Gastroesophageal sphincter (tissue), 4 donors: Measurements from ENCODE around the gene DNAJC4. TPM values are rescaled to one million over a fixed set of nuclear protein-coding genes. Genes with fewer than 3 reads are reported as not detected.

ENCODE experiments used
- ATAC-seq: fragments of 150-250 bp; one replicate; pipeline ENCODE4 v1.9.1; 2016; ENCODE audit warnings: mild to moderate bottlenecking, moderate library complexity
- H3K27ac ChIP-seq, 4 donors: fragments of 200-600 bp; sonication (generic) in 3 of 4; 1 replicate in 3 of 4; 2 replicates in 1 of 4; pipeline ENCODE4 v1.5.1; 2016 to 2019
- H3K27me3 ChIP-seq: fragments of 200-600 bp; sonication (generic); one replicate; pipeline ENCODE4 v1.5.1; 2019
- H3K36me3 ChIP-seq, 2 donors: fragments of 200-600 bp; sonication (generic); one replicate each; pipeline ENCODE4 v1.5.1; 2019; ENCODE audit warnings: control low read depth in 1 of 2
- H3K4me1 ChIP-seq, 3 donors: fragments of 200-600 bp; sonication (generic); 1 replicate in 2 of 3; 2 replicates in 1 of 3; pipeline ENCODE4 v1.5.1; 2016 to 2019; ENCODE audit warnings: control low read depth in 2 of 3
- H3K4me3 ChIP-seq, 2 donors: fragments of 200-600 bp; sonication (generic); one replicate each; pipeline ENCODE4 v1.5.1; 2019; ENCODE audit warnings: mild to moderate bottlenecking in 1 of 2, moderate library complexity in 1 of 2
- H3K9me3 ChIP-seq, 3 donors: fragments of 200-600 bp; sonication (generic); one replicate each; pipeline ENCODE4 v1.5.1; 2017 to 2019; ENCODE audit warnings: control low read depth in 2 of 3
- CTCF ChIP-seq, 4 experiments: fragments of 200-600 bp in 2 of 4; fragments of 450-650 bp in 2 of 4; sonication (generic) in 1 of 4; IDR thresholded peaks; one replicate each; pipeline ENCODE4 v1.5.1; 2017 to 2019; ENCODE audit warnings: antibody characterized with exemption in 4 of 4, mild to moderate bottlenecking in 2 of 4, moderate library complexity in 2 of 4
- EP300 ChIP-seq: sonication (generic); formaldehyde crosslinking; IDR thresholded peaks from one replicate; pipeline ENCODE4 v1.6.1; 2017; ENCODE audit warnings: antibody characterized with exemption, mild to moderate bottlenecking
- POLR2A ChIP-seq, 2 donors: fragments of 450-650 bp; IDR thresholded peaks; one replicate each; pipeline ENCODE4 v1.6.1; 2017; ENCODE audit warnings: antibody characterized with exemption in 2 of 2, mild to moderate bottlenecking in 2 of 2, moderate library complexity in 1 of 2
- POLR2AphosphoS5 ChIP-seq: sonication (generic); formaldehyde crosslinking; IDR thresholded peaks from one replicate; pipeline ENCODE4 v1.6.1; 2017; ENCODE audit warnings: antibody characterized with exemption
- WGBS, 2 donors: methylation state at CpG; one replicate each; pipeline ENCODE4 v1.1.5; 2018; ENCODE audit warnings: low coverage in 1 of 2; 5-methylcytosine and 5-hydroxymethylcytosine counted together
- total RNA-seq, 4 donors: library from RNA; depleted of rRNA; stranded (reverse); fragments of >200 nt; gene quantifications; one replicate each; pipeline ENCODE4 v1.1.0, GENCODE V29; 2016

The DNAJC4 gene
- total RNA-seq, 4 donors from 2014 or later: 7.1 to 33.5 (median 28.9) TPM

- H3K36me3 ChIP-seq: peaks cover 0 to 34% of the 10 kb centered on the region in 2 donors
- H3K27me3 ChIP-seq: no peaks in the 10 kb centered on the region
- peaks cover 3 to 68% (median 26%) of the 10 kb centered on the region in 3 donors for H3K4me1 ChIP-seq
- peak within 1 kb of the TSS; percentile 39 to 96 (median 96) for H3K27ac ChIP-seq
- WGBS, 2 donors: 3% methylated on average over 5 of the region's 62 CpGs; no CpG with 5 or more reads in 1 of the 2 donors
- H3K9me3 ChIP-seq: no peaks in the 10 kb centered on the region
- TF ChIP-seq CTCF (IDR thresholded peaks at IDR 0.05) (no peak), POLR2A (IDR thresholded peaks at IDR 0.05) (peak; percentile 25 to 43), EP300 (no peak), POLR2AphosphoS5 (peak; percentile 40)
- peak; percentile 83 for ATAC-seq
- peak within 1 kb of the TSS; percentile 61 to 65 for H3K4me3 ChIP-seq
These were observed 3.7 kb downstream of the DNAJC4 start, which contains the start of gene VEGFB for GRCh38 chr11:64233913-64234586. TSS of gene VEGFB (plus strand) at chr11:64234584. CDS start at chr11:64234834, 250 bp downstream.

- Histone ChIP-seq H3K36me3 (peaks cover 0 to 40% of the 10 kb centered on the region in 2 donors), H3K4me3 (peak overlapping the region; percentile 61 to 65), H3K27me3 (no peaks in the 10 kb centered on the region), H3K4me1 (peaks cover 3 to 66% (median 19%) of the 10 kb centered on the region in 3 donors), H3K9me3 (no peaks in the 10 kb centered on the region), H3K27ac (peak overlapping the region; percentile 39 to 96 (median 94))
- WGBS, 2 donors: no CpG with 5 or more reads among the region's 80 CpGs
- peak in 2 of 4 experiments; percentile 27 to 28 for TF ChIP-seq CTCF (IDR thresholded peaks at IDR 0.05)
- no peak for TF ChIP-seq POLR2AphosphoS5
- TF ChIP-seq POLR2A (IDR thresholded peaks at IDR 0.05): peak; percentile 45 to 48
- no peak for TF ChIP-seq EP300
- ATAC-seq: peak; percentile 47
These were observed 4.5 kb downstream of the DNAJC4 start for GRCh38 chr11:64234647-64235379.

DNA sequence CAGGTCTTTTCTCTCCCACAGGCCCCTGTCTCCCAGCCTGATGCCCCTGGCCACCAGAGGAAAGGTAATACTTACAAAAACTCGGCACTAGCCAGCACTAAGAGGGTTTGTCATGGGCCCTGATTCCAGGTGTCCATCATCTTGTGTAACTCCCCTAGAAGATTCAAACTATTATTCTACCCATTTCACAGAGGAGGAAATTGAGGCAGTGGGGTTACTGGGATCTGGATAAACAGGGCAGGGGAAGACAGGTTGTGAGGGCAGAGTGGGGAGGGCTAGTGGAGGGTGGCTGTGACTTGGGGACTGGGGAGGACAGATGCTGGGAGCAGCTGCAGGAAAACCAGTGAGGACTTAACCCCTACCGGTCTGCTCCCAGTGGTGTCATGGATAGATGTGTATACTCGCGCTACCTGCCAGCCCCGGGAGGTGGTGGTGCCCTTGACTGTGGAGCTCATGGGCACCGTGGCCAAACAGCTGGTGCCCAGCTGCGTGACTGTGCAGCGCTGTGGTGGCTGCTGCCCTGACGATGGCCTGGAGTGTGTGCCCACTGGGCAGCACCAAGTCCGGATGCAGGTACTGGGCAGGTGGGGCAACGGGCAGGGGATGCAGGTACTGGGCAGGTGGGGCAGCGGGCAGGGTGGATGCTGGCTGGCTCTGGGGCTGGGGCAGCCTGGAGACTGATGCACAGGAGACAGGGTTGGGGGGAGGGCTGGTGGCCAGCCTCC lies 5.3 kb downstream of the DNAJC4 start:
- Histone ChIP-seq H3K4me1 (peaks cover 3 to 69% (median 25%) of the 10 kb centered on the region in 3 donors), H3K4me3 (peak overlapping the region; percentile 61 to 65), H3K27me3 (no peaks in the 10 kb centered on the region), H3K9me3 (no peaks in the 10 kb centered on the region), H3K36me3 (peaks cover 0 to 40% of the 10 kb centered on the region in 2 donors), H3K27ac (peak overlapping the region; percentile 39 to 96 (median 94))
- 80 to 83% methylated on average over 1 of the region's 12 CpGs for WGBS, 2 donors
- ATAC-seq: no peak
- TF ChIP-seq POLR2A (IDR thresholded peaks at IDR 0.05): no peak
- no peak for TF ChIP-seq EP300
- no peak for TF ChIP-seq POLR2AphosphoS5
- no peak for TF ChIP-seq CTCF (IDR thresholded peaks at IDR 0.05)

DNA sequence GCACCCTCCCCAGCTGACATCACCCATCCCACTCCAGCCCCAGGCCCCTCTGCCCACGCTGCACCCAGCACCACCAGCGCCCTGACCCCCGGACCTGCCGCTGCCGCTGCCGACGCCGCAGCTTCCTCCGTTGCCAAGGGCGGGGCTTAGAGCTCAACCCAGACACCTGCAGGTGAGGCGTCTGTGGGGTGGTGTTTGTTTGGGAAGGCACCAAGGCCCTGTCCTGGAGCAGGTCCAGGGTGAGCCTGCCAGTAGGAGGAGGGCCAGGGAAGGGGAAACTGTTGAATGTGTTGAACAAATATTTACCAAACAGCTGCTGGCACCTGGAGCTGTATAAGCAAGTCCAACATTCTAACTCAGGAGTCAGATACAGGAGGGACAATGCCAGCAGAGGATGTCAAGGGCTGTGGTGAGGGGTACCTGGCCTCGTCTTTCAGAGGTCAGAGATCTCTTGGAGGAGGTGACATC lies 7.2 kb downstream of the DNAJC4 start:
- H3K4me3 ChIP-seq: no peak overlapping the region
- TF ChIP-seq POLR2A (IDR thresholded peaks at IDR 0.05): no peak
- TF ChIP-seq POLR2AphosphoS5: no peak
- no peak for TF ChIP-seq CTCF (IDR thresholded peaks at IDR 0.05)
- no peak for TF ChIP-seq EP300
- no peaks in the 10 kb centered on the region for H3K9me3 ChIP-seq
- H3K27me3 ChIP-seq: no peaks in the 10 kb centered on the region
- WGBS, 2 donors: 80 to 83% methylated on average over 1 of the region's 12 CpGs
- peak overlapping the region in 1 of 4 donors; percentile 95 for H3K27ac ChIP-seq
- no peak for ATAC-seq
- peaks cover 3 to 59% (median 26%) of the 10 kb centered on the region in 3 donors for H3K4me1 ChIP-seq
- H3K36me3 ChIP-seq: peaks cover 0 to 40% of the 10 kb centered on the region in 2 donors
